Peyer's patch (tissue), 4 donors: ENCODE results near the gene RAVER2.

Experiments used
- POLR2A ChIP-seq, 2 donors: fragments of 450-650 bp; IDR thresholded peaks; one replicate each; pipeline ENCODE4 v1.5.1; 2017; ENCODE audit warnings: antibody characterized with exemption in 2 of 2, mild to moderate bottlenecking in 2 of 2, moderate library complexity in 2 of 2
- TF ChIP-seq, protein P1 (sequence below), 6 experiments: fragments of 450-650 bp in 4 of 6; fragments of 200-600 bp in 2 of 6; sonication (generic) in 1 of 6; IDR thresholded peaks; one replicate each; pipeline ENCODE4 v1.5.1; 2017 to 2019; ENCODE audit warnings: antibody characterized with exemption in 6 of 6, mild to moderate bottlenecking in 3 of 6, moderate library complexity in 1 of 6

DNA sequence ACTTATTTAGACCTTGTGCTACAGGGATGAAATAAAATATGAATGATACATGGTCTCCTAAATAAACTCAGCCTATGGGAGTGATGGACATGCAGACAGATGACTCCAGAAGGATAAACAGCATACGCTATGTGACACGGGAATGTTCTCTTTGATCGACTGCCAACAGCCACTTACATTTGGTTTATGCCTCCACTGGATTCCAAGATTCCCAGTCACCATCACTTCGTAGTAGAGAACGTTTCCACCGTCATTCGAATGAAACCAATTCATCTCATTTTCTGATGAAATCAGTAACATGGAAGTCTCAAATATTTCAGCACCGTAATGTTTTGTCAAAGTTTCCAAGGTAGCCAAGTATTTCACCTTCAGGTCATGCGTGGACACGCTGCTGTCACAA lies 121.8 kb downstream of the RAVER2 start:
- TF ChIP-seq, protein P1, sequence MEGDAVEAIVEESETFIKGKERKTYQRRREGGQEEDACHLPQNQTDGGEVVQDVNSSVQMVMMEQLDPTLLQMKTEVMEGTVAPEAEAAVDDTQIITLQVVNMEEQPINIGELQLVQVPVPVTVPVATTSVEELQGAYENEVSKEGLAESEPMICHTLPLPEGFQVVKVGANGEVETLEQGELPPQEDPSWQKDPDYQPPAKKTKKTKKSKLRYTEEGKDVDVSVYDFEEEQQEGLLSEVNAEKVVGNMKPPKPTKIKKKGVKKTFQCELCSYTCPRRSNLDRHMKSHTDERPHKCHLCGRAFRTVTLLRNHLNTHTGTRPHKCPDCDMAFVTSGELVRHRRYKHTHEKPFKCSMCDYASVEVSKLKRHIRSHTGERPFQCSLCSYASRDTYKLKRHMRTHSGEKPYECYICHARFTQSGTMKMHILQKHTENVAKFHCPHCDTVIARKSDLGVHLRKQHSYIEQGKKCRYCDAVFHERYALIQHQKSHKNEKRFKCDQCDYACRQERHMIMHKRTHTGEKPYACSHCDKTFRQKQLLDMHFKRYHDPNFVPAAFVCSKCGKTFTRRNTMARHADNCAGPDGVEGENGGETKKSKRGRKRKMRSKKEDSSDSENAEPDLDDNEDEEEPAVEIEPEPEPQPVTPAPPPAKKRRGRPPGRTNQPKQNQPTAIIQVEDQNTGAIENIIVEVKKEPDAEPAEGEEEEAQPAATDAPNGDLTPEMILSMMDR (IDR thresholded peaks at IDR 0.05) = no peak
- no peak for TF ChIP-seq POLR2A (IDR thresholded peaks at IDR 0.05)
